ENCODE measurements around the gene TGFBR2.

The TGFBR2 gene

DNA sequence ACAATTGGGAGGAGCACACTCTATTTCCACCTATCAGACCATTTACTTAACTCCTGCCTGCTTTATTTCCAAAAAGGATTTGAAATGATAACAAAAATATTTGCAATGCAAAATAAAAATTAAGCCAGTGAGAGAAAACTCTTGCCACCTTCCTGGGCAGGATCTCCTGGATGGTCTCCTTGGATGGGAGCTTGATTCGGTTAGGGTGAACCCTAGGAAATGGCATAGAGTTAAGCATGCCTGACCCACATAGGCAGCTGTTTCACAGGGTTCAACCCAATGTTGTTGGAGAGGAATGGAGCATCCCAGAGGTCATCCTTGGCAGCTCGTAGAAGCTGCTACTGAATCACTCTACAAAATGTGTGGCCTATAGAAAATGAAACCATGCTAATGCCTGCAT lies 83.8 kb downstream of the TGFBR2 start:
- TF ChIP-seq, protein P1, sequence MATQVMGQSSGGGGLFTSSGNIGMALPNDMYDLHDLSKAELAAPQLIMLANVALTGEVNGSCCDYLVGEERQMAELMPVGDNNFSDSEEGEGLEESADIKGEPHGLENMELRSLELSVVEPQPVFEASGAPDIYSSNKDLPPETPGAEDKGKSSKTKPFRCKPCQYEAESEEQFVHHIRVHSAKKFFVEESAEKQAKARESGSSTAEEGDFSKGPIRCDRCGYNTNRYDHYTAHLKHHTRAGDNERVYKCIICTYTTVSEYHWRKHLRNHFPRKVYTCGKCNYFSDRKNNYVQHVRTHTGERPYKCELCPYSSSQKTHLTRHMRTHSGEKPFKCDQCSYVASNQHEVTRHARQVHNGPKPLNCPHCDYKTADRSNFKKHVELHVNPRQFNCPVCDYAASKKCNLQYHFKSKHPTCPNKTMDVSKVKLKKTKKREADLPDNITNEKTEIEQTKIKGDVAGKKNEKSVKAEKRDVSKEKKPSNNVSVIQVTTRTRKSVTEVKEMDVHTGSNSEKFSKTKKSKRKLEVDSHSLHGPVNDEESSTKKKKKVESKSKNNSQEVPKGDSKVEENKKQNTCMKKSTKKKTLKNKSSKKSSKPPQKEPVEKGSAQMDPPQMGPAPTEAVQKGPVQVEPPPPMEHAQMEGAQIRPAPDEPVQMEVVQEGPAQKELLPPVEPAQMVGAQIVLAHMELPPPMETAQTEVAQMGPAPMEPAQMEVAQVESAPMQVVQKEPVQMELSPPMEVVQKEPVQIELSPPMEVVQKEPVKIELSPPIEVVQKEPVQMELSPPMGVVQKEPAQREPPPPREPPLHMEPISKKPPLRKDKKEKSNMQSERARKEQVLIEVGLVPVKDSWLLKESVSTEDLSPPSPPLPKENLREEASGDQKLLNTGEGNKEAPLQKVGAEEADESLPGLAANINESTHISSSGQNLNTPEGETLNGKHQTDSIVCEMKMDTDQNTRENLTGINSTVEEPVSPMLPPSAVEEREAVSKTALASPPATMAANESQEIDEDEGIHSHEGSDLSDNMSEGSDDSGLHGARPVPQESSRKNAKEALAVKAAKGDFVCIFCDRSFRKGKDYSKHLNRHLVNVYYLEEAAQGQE (IDR thresholded peaks at IDR 0.05; ENCODE audit: insufficient read depth in 1 of 2, low read depth in 2 of 2, low read length in 2 of 2): no peak
- no peak for TF ChIP-seq POLR2AphosphoS5 (IDR thresholded peaks at IDR 0.05; ENCODE audit: low read depth, low read length)
- TF ChIP-seq TAF1 (IDR thresholded peaks at IDR 0.05; ENCODE audit: borderline replicate concordance, insufficient read depth, low read length): no peak
- TF ChIP-seq SIN3A (IDR thresholded peaks at IDR 0.05; ENCODE audit: borderline replicate concordance, insufficient read depth, low read length): no peak
- TF ChIP-seq FOXP2 (optimal IDR thresholded peaks at IDR 0.05; ENCODE audit: borderline replicate concordance, extremely low read depth, extremely low read length, insufficient read depth): no peak

DNA sequence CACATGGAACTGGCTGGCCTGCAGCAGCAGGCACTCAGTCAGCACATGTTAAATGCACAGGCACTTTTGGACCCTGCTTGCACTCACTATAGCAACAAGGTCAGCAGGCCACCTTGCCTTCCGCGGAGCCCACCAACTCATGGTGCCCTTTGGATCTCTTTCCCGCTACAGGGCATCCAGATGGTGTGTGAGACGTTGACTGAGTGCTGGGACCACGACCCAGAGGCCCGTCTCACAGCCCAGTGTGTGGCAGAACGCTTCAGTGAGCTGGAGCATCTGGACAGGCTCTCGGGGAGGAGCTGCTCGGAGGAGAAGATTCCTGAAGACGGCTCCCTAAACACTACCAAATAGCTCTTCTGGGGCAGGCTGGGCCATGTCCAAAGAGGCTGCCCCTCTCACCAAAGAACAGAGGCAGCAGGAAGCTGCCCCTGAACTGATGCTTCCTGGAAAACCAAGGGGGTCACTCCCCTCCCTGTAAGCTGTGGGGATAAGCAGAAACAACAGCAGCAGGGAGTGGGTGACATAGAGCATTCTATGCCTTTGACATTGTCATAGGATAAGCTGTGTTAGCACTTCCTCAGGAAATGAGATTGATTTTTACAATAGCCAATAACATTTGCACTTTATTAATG lies 85.0 kb downstream of the TGFBR2 start:
- TF ChIP-seq, protein P1 (IDR thresholded peaks at IDR 0.05; ENCODE audit: insufficient read depth in 1 of 2, low read depth in 2 of 2, low read length in 2 of 2): no peak
- TF ChIP-seq FOXP2 (optimal IDR thresholded peaks at IDR 0.05; ENCODE audit: borderline replicate concordance, extremely low read depth, extremely low read length, insufficient read depth): no peak
- no peak for TF ChIP-seq POLR2AphosphoS5 (IDR thresholded peaks at IDR 0.05; ENCODE audit: low read depth, low read length)
- TF ChIP-seq TAF1 (IDR thresholded peaks at IDR 0.05; ENCODE audit: borderline replicate concordance, insufficient read depth, low read length): no peak
- TF ChIP-seq SIN3A (IDR thresholded peaks at IDR 0.05; ENCODE audit: borderline replicate concordance, insufficient read depth, low read length): no peak

DNA sequence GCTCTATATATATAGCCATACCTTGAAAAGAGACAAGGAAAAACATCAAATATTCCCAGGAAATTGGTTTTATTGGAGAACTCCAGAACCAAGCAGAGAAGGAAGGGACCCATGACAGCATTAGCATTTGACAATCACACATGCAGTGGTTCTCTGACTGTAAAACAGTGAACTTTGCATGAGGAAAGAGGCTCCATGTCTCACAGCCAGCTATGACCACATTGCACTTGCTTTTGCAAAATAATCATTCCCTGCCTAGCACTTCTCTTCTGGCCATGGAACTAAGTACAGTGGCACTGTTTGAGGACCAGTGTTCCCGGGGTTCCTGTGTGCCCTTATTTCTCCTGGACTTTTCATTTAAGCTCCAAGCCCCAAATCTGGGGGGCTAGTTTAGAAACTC lies 85.5 kb downstream of the TGFBR2 start:
- no peak for TF ChIP-seq FOXP2 (optimal IDR thresholded peaks at IDR 0.05; ENCODE audit: borderline replicate concordance, extremely low read depth, extremely low read length, insufficient read depth)
- TF ChIP-seq SIN3A (IDR thresholded peaks at IDR 0.05; ENCODE audit: borderline replicate concordance, insufficient read depth, low read length): no peak
- TF ChIP-seq, protein P1 (IDR thresholded peaks at IDR 0.05; ENCODE audit: insufficient read depth in 1 of 2, low read depth in 2 of 2, low read length in 2 of 2): no peak
- TF ChIP-seq POLR2AphosphoS5 (IDR thresholded peaks at IDR 0.05; ENCODE audit: low read depth, low read length): no peak
- TF ChIP-seq TAF1 (IDR thresholded peaks at IDR 0.05; ENCODE audit: borderline replicate concordance, insufficient read depth, low read length): no peak

DNA sequence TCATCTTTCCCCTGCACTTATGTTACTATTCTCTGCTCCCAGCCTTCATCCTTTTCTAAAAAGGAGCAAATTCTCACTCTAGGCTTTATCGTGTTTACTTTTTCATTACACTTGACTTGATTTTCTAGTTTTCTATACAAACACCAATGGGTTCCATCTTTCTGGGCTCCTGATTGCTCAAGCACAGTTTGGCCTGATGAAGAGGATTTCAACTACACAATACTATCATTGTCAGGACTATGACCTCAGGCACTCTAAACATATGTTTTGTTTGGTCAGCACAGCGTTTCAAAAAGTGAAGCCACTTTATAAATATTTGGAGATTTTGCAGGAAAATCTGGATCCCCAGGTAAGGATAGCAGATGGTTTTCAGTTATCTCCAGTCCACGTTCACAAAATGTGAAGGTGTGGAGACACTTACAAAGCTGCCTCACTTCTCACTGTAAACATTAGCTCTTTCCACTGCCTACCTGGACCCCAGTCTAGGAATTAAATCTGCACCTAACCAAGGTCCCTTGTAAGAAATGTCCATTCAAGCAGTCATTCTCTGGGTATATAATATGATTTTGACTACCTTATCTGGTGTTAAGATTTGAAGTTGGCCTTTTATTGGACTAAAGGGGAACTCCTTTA lies 86.2 kb downstream of the TGFBR2 start:
- no peak for TF ChIP-seq SIN3A (IDR thresholded peaks at IDR 0.05; ENCODE audit: borderline replicate concordance, insufficient read depth, low read length)
- no peak for TF ChIP-seq POLR2AphosphoS5 (IDR thresholded peaks at IDR 0.05; ENCODE audit: low read depth, low read length)

DNA sequence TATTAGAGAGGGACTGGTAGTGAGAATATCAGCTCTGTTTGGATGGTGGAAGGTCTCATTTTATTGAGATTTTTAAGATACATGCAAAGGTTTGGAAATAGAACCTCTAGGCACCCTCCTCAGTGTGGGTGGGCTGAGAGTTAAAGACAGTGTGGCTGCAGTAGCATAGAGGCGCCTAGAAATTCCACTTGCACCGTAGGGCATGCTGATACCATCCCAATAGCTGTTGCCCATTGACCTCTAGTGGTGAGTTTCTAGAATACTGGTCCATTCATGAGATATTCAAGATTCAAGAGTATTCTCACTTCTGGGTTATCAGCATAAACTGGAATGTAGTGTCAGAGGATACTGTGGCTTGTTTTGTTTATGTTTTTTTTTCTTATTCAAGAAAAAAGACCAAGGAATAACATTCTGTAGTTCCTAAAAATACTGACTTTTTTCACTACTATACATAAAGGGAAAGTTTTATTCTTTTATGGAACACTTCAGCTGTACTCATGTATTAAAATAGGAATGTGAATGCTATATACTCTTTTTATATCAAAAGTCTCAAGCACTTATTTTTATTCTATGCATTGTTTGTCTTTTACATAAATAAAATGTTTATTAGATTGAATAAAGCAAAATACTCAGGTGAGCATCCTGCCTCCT lies 87.2 kb downstream of the TGFBR2 start:
- no peak for TF ChIP-seq TAF1 (IDR thresholded peaks at IDR 0.05; ENCODE audit: borderline replicate concordance, insufficient read depth, low read length)
- TF ChIP-seq SIN3A (IDR thresholded peaks at IDR 0.05; ENCODE audit: borderline replicate concordance, insufficient read depth, low read length): no peak
- no peak for TF ChIP-seq FOXP2 (optimal IDR thresholded peaks at IDR 0.05; ENCODE audit: borderline replicate concordance, extremely low read depth, extremely low read length, insufficient read depth)
- no peak for TF ChIP-seq POLR2AphosphoS5 (IDR thresholded peaks at IDR 0.05; ENCODE audit: low read depth, low read length)
- TF ChIP-seq, protein P1 (IDR thresholded peaks at IDR 0.05; ENCODE audit: insufficient read depth in 1 of 2, low read depth in 2 of 2, low read length in 2 of 2): no peak

All from PFSK-1 (cell line).